Heart right ventricle (tissue), 16 donors: ENCODE data around the gene AAGAB. TPM values are rescaled to one million over a fixed set of nuclear protein-coding genes. Genes with fewer than 3 reads are reported as not detected.

Experiments
- ATAC-seq, 8 donors: fragments of 200-7000 bp; cut with Tn5 transposase; one replicate each; pipeline ENCODE4 v1.9.1; 2020; ENCODE audit warnings: mild to moderate bottlenecking in 8 of 8, moderate library complexity in 8 of 8, moderate number of reproducible peaks in 1 of 8
- DNase-seq, 2 donors: peaks; one replicate each; pipeline ENCODE4 v3.0.0-alpha.2; 2020
- H3K27ac ChIP-seq, 10 donors: fragments of 200-600 bp; sonication (generic) in 2 of 10; one replicate each; pipeline versions ENCODE4 v1.5.0 to v1.8.0; 2020 to 2022; ENCODE audit warnings: mild to moderate bottlenecking in 3 of 10
- H3K27me3 ChIP-seq, 7 donors: fragments of 200-600 bp; one replicate each; pipeline ENCODE4 v1.8.0; 2021 to 2022; ENCODE audit warnings: mild to moderate bottlenecking in 2 of 7
- H3K36me3 ChIP-seq, 9 donors: fragments of 200-600 bp; sonication (generic) in 1 of 9; one replicate each; pipeline versions ENCODE4 v1.5.0 to v1.8.0; 2020 to 2022; ENCODE audit warnings: mild to moderate bottlenecking in 2 of 9
- H3K4me1 ChIP-seq, 9 donors: fragments of 200-600 bp; sonication (generic) in 1 of 9; one replicate each; pipeline versions ENCODE4 v1.5.0 to v1.8.0; 2020 to 2022; ENCODE audit warnings: mild to moderate bottlenecking in 4 of 9
- H3K4me3 ChIP-seq, 10 donors: fragments of 200-600 bp; sonication (generic) in 2 of 10; one replicate each; pipeline versions ENCODE4 v1.5.0 to v1.8.0; 2020 to 2022; ENCODE audit warnings: mild to moderate bottlenecking in 7 of 10, moderate library complexity in 2 of 10
- H3K9me3 ChIP-seq, 11 donors: fragments of 200-600 bp in 10 of 11; sonication (generic) in 2 of 11; one replicate each; pipeline versions ENCODE4 v1.5.0 to v1.8.0; 2013 to 2022; ENCODE audit warnings: mild to moderate bottlenecking in 2 of 11, control low read depth in 1 of 11, moderate library complexity in 1 of 11
- WGBS, 2 donors: extraction: QIAGEN DNeasy Blood & Tissue Kit; methylation state at CpG; one replicate each; pipeline ENCODE4 v1.1.7; 2013; ENCODE audit warnings: inconsistent platforms in 1 of 2; 5-methylcytosine and 5-hydroxymethylcytosine counted together
- intact Hi-C, 10 donors: fragments of 100-400 bp; cut with DNase I; formaldehyde crosslinking; loops; one replicate each; pipeline versions ENCODE4 v1.11.1 to v1.14.2; 2022
- polyA plus RNA-seq, 2 donors: library from polyadenylated mRNA; stranded (reverse); fragments of 200-250 nt; gene quantifications; one replicate each; pipeline ENCODE4 v1.2.3, GENCODE V29; 2013
- total RNA-seq, 10 donors: library from RNA; stranded (reverse); fragmentation: NEBNext Ultra II Directional in 3 of 10; extraction: Animal tissue kit (Norgen Biotek cat#: 25700) in 3 of 10; gene quantifications; one replicate each; pipeline versions ENCODE4 v1.2.1 to v1.2.4, GENCODE V29; 2021 to 2023
- TF ChIP-seq, protein P1 (sequence below), 9 donors: fragments of 200-600 bp; sonication (generic) in 2 of 9; IDR thresholded peaks; one replicate each; pipeline versions ENCODE4 v1.5.0 to v1.8.0; 2021 to 2022; ENCODE audit warnings: antibody characterized with exemption in 9 of 9, mild to moderate bottlenecking in 5 of 9, moderate library complexity in 1 of 9
- donor health status: Arrhythmogenic right ventricular cardiomyopathy.
- donor health status: ischemic (EF 13 %, LVEDD 7.1; RV severe dilation, severe dysfunction).
- donor health status: healthy with polysubstance abuse.
- donor health status: DM: no; HTN: yes; CAD: no.
- donor health status: DM: no; HTN: no; CAD: no.
- donor health status: ischemic (EF 25% LVEDD 6.9; RV normal size, moderate dysfunction).
- donor health status: ischemic (EF 25% LVEDD 5.7; RV mildly dilated, moderate dysfunction).
- donor health status: healthy.
- donor health status: DM: yes; HTN: yes; CAD: no.
- donor health status: Ischemic cardiomyopathy.
- donor health status: ischemic (EF 35%, LVEDD 5.7; RV mildly dilated, moderate dysfunction).
- donor health status: nonischemic (EF 11% LVEDD 7.7; RV severe dilation, severe dysfunction).
- donor health status: DM: yes; HTN: yes; CAD: no.
- donor health status: PGD.
- donor health status: ischemic (EF 29% LVEDD 5.4; RV normal size, mild dysfunction).
- donor health status: nonischemic (EF 23%, LVEDD 6.1; RV moderate dilation, normal function).

AAGAB gene
- total and polyA plus RNA-seq, 12 donors: 4.3 to 33.4 (median 24.3) TPM

DNA sequence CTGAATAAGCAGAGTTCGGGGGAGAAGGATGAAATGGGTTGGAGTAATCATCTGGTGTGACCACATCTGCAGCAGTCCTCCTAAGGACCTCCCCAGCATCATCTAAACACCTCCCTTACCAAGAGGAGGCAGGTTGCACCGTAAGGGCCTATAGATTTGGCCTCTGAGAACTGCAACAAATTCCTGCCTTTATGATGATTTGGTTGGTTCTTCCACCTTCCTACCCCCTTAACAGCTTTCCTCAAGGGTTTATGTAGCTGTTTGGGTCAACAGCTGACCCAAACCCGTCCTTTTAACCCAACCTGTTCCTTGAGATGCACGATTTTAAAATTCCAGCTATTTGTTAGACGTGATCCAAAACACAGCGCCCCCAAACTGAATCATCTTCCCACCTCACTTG is 58.2 kb downstream of the AAGAB start:
- WGBS, 2 donors: 96 to 97% methylated on average over 6 of the region's 6 CpGs

DNA sequence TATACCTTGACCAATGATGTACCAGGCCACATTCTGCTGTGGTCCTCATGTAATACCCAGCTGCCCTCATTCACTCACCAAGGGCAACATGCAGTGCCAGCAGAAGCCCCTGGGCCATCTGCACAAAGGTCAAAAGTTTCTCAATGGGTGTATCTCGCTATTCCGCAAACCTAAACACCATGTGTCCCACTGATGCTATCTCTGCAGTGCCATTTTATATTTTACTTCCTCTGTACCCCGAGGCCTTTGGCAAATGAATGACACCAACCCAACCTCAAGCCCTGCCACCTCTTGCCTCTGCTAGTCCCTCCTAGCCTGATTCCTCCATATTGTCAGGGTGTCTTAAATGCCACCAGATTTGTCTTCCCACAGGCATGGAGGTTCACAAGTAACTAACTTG is 59.2 kb downstream of the AAGAB start:
- Histone ChIP-seq H3K36me3 (peaks cover 0 to 56% (median 2%) of the 10 kb centered on the region in 9 donors), H3K27me3 (no peaks in the 10 kb centered on the region), H3K4me3 (no peak overlapping the region), H3K27ac (peak overlapping the region in 9 of 10 donors; percentile 5 to 79 (median 59)), H3K4me1 (peaks cover 8 to 60% (median 40%) of the 10 kb centered on the region in 9 donors), H3K9me3 (no peaks in the 10 kb centered on the region)
- DNase-seq (no peak), ATAC-seq (no peak)
- 96 to 98% methylated on average over 3 of the region's 3 CpGs for WGBS, 2 donors
- intact Hi-C loops: no loop called here
- TF ChIP-seq, protein P1, sequence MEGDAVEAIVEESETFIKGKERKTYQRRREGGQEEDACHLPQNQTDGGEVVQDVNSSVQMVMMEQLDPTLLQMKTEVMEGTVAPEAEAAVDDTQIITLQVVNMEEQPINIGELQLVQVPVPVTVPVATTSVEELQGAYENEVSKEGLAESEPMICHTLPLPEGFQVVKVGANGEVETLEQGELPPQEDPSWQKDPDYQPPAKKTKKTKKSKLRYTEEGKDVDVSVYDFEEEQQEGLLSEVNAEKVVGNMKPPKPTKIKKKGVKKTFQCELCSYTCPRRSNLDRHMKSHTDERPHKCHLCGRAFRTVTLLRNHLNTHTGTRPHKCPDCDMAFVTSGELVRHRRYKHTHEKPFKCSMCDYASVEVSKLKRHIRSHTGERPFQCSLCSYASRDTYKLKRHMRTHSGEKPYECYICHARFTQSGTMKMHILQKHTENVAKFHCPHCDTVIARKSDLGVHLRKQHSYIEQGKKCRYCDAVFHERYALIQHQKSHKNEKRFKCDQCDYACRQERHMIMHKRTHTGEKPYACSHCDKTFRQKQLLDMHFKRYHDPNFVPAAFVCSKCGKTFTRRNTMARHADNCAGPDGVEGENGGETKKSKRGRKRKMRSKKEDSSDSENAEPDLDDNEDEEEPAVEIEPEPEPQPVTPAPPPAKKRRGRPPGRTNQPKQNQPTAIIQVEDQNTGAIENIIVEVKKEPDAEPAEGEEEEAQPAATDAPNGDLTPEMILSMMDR (IDR thresholded peaks at IDR 0.05): no peak

More for the DNA sequence above, 58.2 kb downstream of the AAGAB start:
- H3K27me3 ChIP-seq: no peaks in the 10 kb centered on the region
- H3K36me3 ChIP-seq: peaks cover 0 to 47% (median 2%) of the 10 kb centered on the region in 9 donors
- TF ChIP-seq, protein P1 (IDR thresholded peaks at IDR 0.05): no peak
- H3K4me3 ChIP-seq: no peak overlapping the region
- ATAC-seq (no peak), DNase-seq (no peak)
- H3K9me3 ChIP-seq: no peaks in the 10 kb centered on the region
- H3K4me1 ChIP-seq: peaks cover 8 to 65% (median 43%) of the 10 kb centered on the region in 9 donors
- peak overlapping the region in 4 of 10 donors; percentile 3 to 52 (median 28) for H3K27ac ChIP-seq
- intact Hi-C loops: no loop called here

DNA sequence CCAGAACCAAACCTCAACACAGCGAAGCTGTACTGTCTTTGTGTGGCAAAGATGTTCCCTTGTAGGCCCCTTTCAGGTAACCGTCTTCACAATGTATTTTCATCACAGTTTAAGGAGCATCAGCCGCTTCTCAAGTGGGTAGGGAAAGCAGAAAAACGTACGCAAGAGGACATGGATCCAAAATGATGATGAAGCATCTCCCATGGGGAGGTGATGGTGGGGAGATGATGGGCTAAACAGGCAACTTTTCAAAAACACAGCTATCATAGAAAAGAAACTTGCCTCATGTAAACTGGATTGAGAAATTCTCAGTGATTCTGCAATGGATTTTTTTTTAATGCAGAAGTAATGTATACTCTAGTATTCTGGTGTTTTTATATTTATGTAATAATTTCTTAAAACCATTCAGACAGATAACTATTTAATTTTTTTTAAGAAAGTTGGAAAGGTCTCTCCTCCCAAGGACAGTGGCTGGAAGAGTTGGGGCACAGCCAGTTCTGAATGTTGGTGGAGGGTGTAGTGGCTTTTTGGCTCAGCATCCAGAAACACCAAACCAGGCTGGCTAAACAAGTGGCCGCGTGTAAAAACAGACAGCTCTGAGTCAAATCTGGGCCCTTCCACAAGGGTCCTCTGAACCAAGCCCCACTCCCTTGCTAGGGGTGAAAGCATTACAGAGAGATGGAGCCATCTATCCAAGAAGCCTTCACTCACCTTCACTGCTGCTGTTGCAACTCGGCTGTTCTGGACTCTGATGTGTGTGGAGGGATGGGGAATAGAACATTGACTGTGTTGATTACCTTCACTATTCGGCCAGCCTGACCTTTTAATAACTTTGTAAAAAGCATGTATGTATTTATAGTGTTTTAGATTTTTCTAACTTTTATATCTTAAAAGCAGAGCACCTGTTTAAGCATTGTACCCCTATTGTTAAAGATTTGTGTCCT is 60.0 kb downstream of the AAGAB start:
- TF ChIP-seq, protein P1 (IDR thresholded peaks at IDR 0.05): no peak
- H3K4me3 ChIP-seq: no peak overlapping the region
- WGBS, 2 donors: 65 to 69% methylated on average over 9 of the region's 9 CpGs
- intact Hi-C loops: no loop called here
- peak in 2 of 8 donors; percentile 25 to 59 for ATAC-seq
- no peak for DNase-seq
- no peaks in the 10 kb centered on the region for H3K9me3 ChIP-seq
- peak overlapping the region; percentile 22 to 79 (median 58) for H3K27ac ChIP-seq
- no peaks in the 10 kb centered on the region for H3K27me3 ChIP-seq
- H3K36me3 ChIP-seq: peaks cover 0 to 63% (median 2%) of the 10 kb centered on the region in 9 donors
- peaks cover 13 to 60% (median 40%) of the 10 kb centered on the region in 9 donors for H3K4me1 ChIP-seq

- Histone ChIP-seq H3K27me3 (no peaks in the 10 kb centered on the region), H3K27ac (peak overlapping the region; percentile 22 to 79 (median 58)), H3K36me3 (peaks cover 0 to 66% (median 2%) of the 10 kb centered on the region in 9 donors), H3K4me3 (no peak overlapping the region), H3K4me1 (peaks cover 21 to 60% (median 42%) of the 10 kb centered on the region in 9 donors), H3K9me3 (no peaks in the 10 kb centered on the region)
- DNase-seq (no peak), ATAC-seq (peak in 5 of 8 donors; percentile 13 to 59 (median 32))
- intact Hi-C loops: no loop called here
- TF ChIP-seq, protein P1 (IDR thresholded peaks at IDR 0.05): no peak
- 58 to 69% methylated on average over 12 of the region's 12 CpGs for WGBS, 2 donors
Measured at GRCh38 chr15:67193223-67193990, 61.1 kb downstream of the AAGAB start.
